PC-3 (cell line): ENCODE measurements around the gene PRDM13. TPM values are rescaled to one million over a fixed set of nuclear protein-coding genes. Genes with fewer than 3 reads are reported as not detected.
"Not testable (repeated sequence)": the region's sequence is repeated elsewhere in the genome, so short reads cannot be mapped to it uniquely, and the experiment has no call there.

ENCODE experiments used
- ATAC-seq: fragments of 200-7000 bp; cut with Tn5 transposase; 2 replicates; pipeline ENCODE4 v1.9.1; 2020; ENCODE audit warnings: mild to moderate bottlenecking, moderate library complexity
- BruUV-seq: library from RNA; stranded (reverse); fragments of 400-500 nt; replicated peaks from 2 replicates; lab custom pipeline; 2021; lab: Mats Ljungman, UMichigan
- CTCF ChIA-PET: fragments of 300-600 bp; sonication (Branson Sonifier 250); formaldehyde crosslinking; loops from one replicate; lab custom pipeline; 2022; ENCODE audit warnings: antibody characterized with exemption; lab: Charles Lee
- POLR2A ChIA-PET: fragments of 300-600 bp; sonication (Branson Sonifier 250); formaldehyde crosslinking; loops from one replicate; lab custom pipeline; 2022; ENCODE audit warnings: antibody characterized with exemption; ENCODE audit not compliant: unreplicated experiment; lab: Charles Lee
- DNase-seq: peaks from one replicate; pipeline ENCODE4 v3.0.0-alpha.2; 2015
- H2AFZ ChIP-seq: fragments of 300-600 bp; sonication (generic); 2 replicates; pipeline ENCODE4 v1.6.0; 2016; ENCODE audit warnings: antibody characterized with exemption, low read length
- H3F3A ChIP-seq: fragments of 300-600 bp; sonication (generic); one replicate; pipeline ENCODE4 v1.6.0; 2017; ENCODE audit warnings: antibody characterized with exemption, low read length, control low read depth, mild to moderate bottlenecking; ENCODE audit not compliant: unreplicated experiment
- H3K27ac ChIP-seq: fragments of 300-600 bp; sonication (generic); 2 replicates; pipeline ENCODE4 v1.5.1; 2016; ENCODE audit warnings: mild to moderate bottlenecking, low read length
- H3K27me3 ChIP-seq: fragments of 300-600 bp; sonication (generic); 2 replicates; pipeline ENCODE4 v1.6.1; 2016; ENCODE audit warnings: low read length, mixed read lengths
- H3K36me3 ChIP-seq: fragments of 300-600 bp; sonication (generic); 2 replicates; pipeline ENCODE4 v1.6.1; 2016; ENCODE audit warnings: low read depth, mixed run types, low read length, mixed read lengths
- H3K4me1 ChIP-seq: fragments of 300-600 bp; sonication (generic); 2 replicates; pipeline ENCODE4 v1.5.1; 2016; ENCODE audit warnings: low read length; ENCODE audit not compliant: insufficient read depth
- H3K4me2 ChIP-seq: fragments of 300-600 bp; sonication (generic); 2 replicates; pipeline ENCODE4 v1.6.0; 2016; ENCODE audit warnings: low read length
- H3K4me3 ChIP-seq: fragments of 300-600 bp; sonication (generic); 2 replicates; pipeline ENCODE4 v1.5.1; 2016; ENCODE audit warnings: mild to moderate bottlenecking, low read length, mixed read lengths
- H3K79me2 ChIP-seq: fragments of 300-600 bp; sonication (generic); 2 replicates; pipeline ENCODE4 v1.6.1; 2017; ENCODE audit warnings: low read length, mixed read lengths
- H3K9ac ChIP-seq: fragments of 300-600 bp; sonication (generic); 2 replicates; pipeline ENCODE4 v1.6.0; 2016; ENCODE audit warnings: mild to moderate bottlenecking, low read length
- H3K9me2 ChIP-seq: fragments of 300-600 bp; sonication (generic); replicated peaks from 2 replicates; pipeline ENCODE4 v1.6.1; 2016; ENCODE audit warnings: mixed run types, low read length, mixed read lengths
- H3K9me3 ChIP-seq: fragments of 300-600 bp; sonication (generic); 2 replicates; pipeline ENCODE4 v1.6.1; 2016; ENCODE audit warnings: low read length, mixed read lengths
- H4K20me1 ChIP-seq: fragments of 300-600 bp; sonication (generic); 2 replicates; pipeline ENCODE4 v1.6.1; 2016; ENCODE audit warnings: low read length, mixed read lengths
- CTCF ChIP-seq: fragments of 300-600 bp; sonication (generic); conservative IDR thresholded peaks from 2 replicates; pipeline ENCODE4 v1.5.1; 2017; ENCODE audit warnings: antibody characterized with exemption, low read depth, mild to moderate bottlenecking, low read length
- EZH2 ChIP-seq: fragments of 300-600 bp; sonication (generic); IDR thresholded peaks from one replicate; pipeline ENCODE4 v1.6.1; 2017; ENCODE audit warnings: antibody characterized with exemption, mild to moderate bottlenecking, low read length; ENCODE audit not compliant: unreplicated experiment
- EZH2phosphoT487 ChIP-seq: fragments of 300-600 bp; sonication (generic); IDR thresholded peaks from 2 replicates; pipeline ENCODE4 v1.6.1; 2018; ENCODE audit warnings: mild to moderate bottlenecking, antibody characterized with exemption, low read length, borderline replicate concordance
- intact Hi-C: fragments of 100-400 bp; cut with micrococcal nuclease; formaldehyde crosslinking; loops from 2 replicates; pipeline ENCODE4 v1.9.0; 2023
- total RNA-seq: library from RNA; depleted of rRNA; stranded (reverse); fragments of >200 nt; gene quantifications from 2 replicates; pipeline ENCODE4 v1.2.3, GENCODE V29; 2014

PRDM13 gene
- total RNA-seq, 1 experiment from 2014 or later: not detected

GRCh38 chr6:99629293-99629692, 22.7 kb downstream of the PRDM13 start:
- H3F3A ChIP-seq: no peaks in the 10 kb centered on the region
- no peaks in the 10 kb centered on the region for H4K20me1 ChIP-seq
- no peaks in the 10 kb centered on the region for H3K36me3 ChIP-seq
- no TSS peak for BruUV-seq
- no peak overlapping the region for H3K9ac ChIP-seq
- H2AFZ ChIP-seq: no peak overlapping the region
- no peak for DNase-seq
- intact Hi-C loops: no loop called here
- no peak overlapping the region for H3K27ac ChIP-seq
- ChIA-PET CTCF (no interaction called here), POLR2A (no interaction called here)
- no peaks in the 10 kb centered on the region for H3K79me2 ChIP-seq
- no peak for ATAC-seq
- no peaks in the 10 kb centered on the region for H3K9me2 ChIP-seq
- peaks cover 22% of the 10 kb centered on the region for H3K27me3 ChIP-seq
- H3K4me2 ChIP-seq: no peak overlapping the region
- H3K4me3 ChIP-seq: no peak overlapping the region
- H3K9me3 ChIP-seq: no peaks in the 10 kb centered on the region
- no peak for TF ChIP-seq CTCF
- no peak for TF ChIP-seq EZH2
- no peak for TF ChIP-seq EZH2phosphoT487
- H3K4me1 ChIP-seq: no peaks in the 10 kb centered on the region

DNA sequence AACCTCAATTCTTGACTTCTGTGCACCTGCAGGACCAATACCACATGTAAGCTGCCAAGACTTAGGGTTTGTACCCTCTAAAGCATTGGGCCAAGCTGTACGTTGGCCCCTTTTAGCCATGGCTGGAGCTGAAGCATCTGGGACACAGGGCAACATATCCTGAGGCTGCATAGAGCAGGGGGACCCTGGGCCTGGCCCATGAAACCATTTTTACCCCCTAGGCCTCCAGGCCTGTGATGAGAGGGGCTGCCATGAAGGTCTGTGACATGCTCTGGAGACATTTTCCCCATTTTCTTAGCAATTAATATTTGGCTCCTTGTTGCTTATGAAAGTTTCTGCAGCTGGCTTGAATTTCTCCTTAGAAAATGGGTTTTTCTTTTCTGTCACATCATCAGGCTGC, 31.0 kb downstream of the PRDM13 start:
- BruUV-seq: no TSS peak
- intact Hi-C loops: no loop called here

GRCh38 chr6:99638358-99638757, 31.7 kb downstream of the PRDM13 start:
- H2AFZ ChIP-seq, POLR2A ChIA-PET: not testable (repeated sequence)

More for the DNA sequence above, 31.0 kb downstream of the PRDM13 start:
- H3K27ac ChIP-seq: no peak overlapping the region
- no peak for ATAC-seq
- no peaks in the 10 kb centered on the region for H3K4me1 ChIP-seq
- no peaks in the 10 kb centered on the region for H3K79me2 ChIP-seq
- DNase-seq: no peak
- H3K9me3 ChIP-seq: no peaks in the 10 kb centered on the region
- H3K36me3 ChIP-seq: no peaks in the 10 kb centered on the region
- no peaks in the 10 kb centered on the region for H3F3A ChIP-seq
- H3K9ac ChIP-seq: no peak overlapping the region
- CTCF ChIA-PET: no interaction called here
- no peak overlapping the region for H3K4me2 ChIP-seq
- no peak overlapping the region for H3K4me3 ChIP-seq
- H3K9me2 ChIP-seq: no peaks in the 10 kb centered on the region
- no peaks in the 10 kb centered on the region for H4K20me1 ChIP-seq
- peaks cover 3% of the 10 kb centered on the region; the same call in 1 of the 2 replicates for H3K27me3 ChIP-seq
- no peak overlapping the region for H2AFZ ChIP-seq
- POLR2A ChIA-PET: no interaction called here
- TF ChIP-seq CTCF: no peak

More at GRCh38 chr6:99638358-99638757, 31.7 kb downstream of the PRDM13 start:
- H3K9ac ChIP-seq, H3K27ac ChIP-seq, H3K4me1 ChIP-seq, BruUV-seq, DNase-seq, H3K4me3 ChIP-seq, H3K9me2 ChIP-seq, H3K4me2 ChIP-seq, ATAC-seq, H3F3A ChIP-seq, H3K36me3 ChIP-seq, CTCF ChIA-PET, H3K9me3 ChIP-seq, H3K79me2 ChIP-seq, H4K20me1 ChIP-seq, intact Hi-C loops, H3K27me3 ChIP-seq: not testable (repeated sequence)
